Right ventricle myocardium superior (tissue), 1 donor: ENCODE results near the gene NIM1K. TPM values are rescaled to one million over a fixed set of nuclear protein-coding genes. Genes with fewer than 3 reads are reported as not detected.
A peak's percentile ranks its signal among the peaks of the same experiment; 100 is the strongest.
"Not testable (repeated sequence)": the region's sequence is repeated elsewhere in the genome, so short reads cannot be mapped to it uniquely, and the experiment has no call there.

ENCODE experiments used
- ATAC-seq: fragments of 200-7000 bp; cut with Tn5 transposase; one replicate; pipeline ENCODE4 v1.9.1; 2020; ENCODE audit warnings: mild to moderate bottlenecking; ENCODE audit not compliant: poor library complexity
- DNase-seq: peaks from one replicate; pipeline ENCODE4 v3.0.0-alpha.2; 2020
- intact Hi-C: fragments of 100-400 bp; cut with DNase I; formaldehyde crosslinking; loops from one replicate; pipeline ENCODE4 v1.11.2; 2022
- total RNA-seq: library from RNA; stranded (reverse); fragmentation: NEBNext Ultra II Directional; extraction: Animal tissue kit (Norgen Biotek cat#: 25700); gene quantifications from one replicate; pipeline ENCODE4 v1.2.1, GENCODE V29; 2021
- donor health status: DM: no; HTN: yes; CAD: no; lungs with severe emphysema.

NIM1K gene
- total RNA-seq, 1 donor from 2014 or later, result 0.22 TPM

GRCh38 chr5:43258116-43258515 is 66.1 kb downstream of the NIM1K start:
- DNase-seq (no peak), ATAC-seq (no peak)
- intact Hi-C loops, result no loop called here

- intact Hi-C loops, DNase-seq: not testable (repeated sequence)
These were observed 70.2 kb downstream of the NIM1K start for GRCh38 chr5:43262269-43262668.

GRCh38 chr5:43268188-43268820 is 76.3 kb downstream of the NIM1K start:
- ATAC-seq (no peak), DNase-seq (no peak)
- intact Hi-C loops, result no loop called here

More at GRCh38 chr5:43262269-43262668, 70.2 kb downstream of the NIM1K start:
- ATAC-seq, result not testable (repeated sequence)

GRCh38 chr5:43270645-43271044 is 78.6 kb downstream of the NIM1K start:
- intact Hi-C loops, result no loop called here
- ATAC-seq (no peak), DNase-seq (no peak)

- DNase-seq (no peak), ATAC-seq (no peak)
- intact Hi-C loops, result no loop called here
These were observed 81.5 kb downstream of the NIM1K start for GRCh38 chr5:43273552-43273951.

GRCh38 chr5:43274435-43275114 is 82.5 kb downstream of the NIM1K start:
- no peak for DNase-seq
- no peak for ATAC-seq
- intact Hi-C loops, result no loop called here

GRCh38 chr5:43275391-43275790 is 83.4 kb downstream of the NIM1K start:
- ATAC-seq, result peak; percentile 98
- intact Hi-C loops, result no loop called here
- peak; percentile 66 for DNase-seq

GRCh38 chr5:43279548-43280274 is 87.7 kb downstream of the NIM1K start:
- ATAC-seq, result no peak
- no peak for DNase-seq
- intact Hi-C loops, result no loop called here

GRCh38 chr5:43281840-43282658 is 90.0 kb downstream of the NIM1K start:
- intact Hi-C loops, result no loop called here
- DNase-seq (no peak), ATAC-seq (no peak)

GRCh38 chr5:43286623-43287022 is 94.6 kb downstream of the NIM1K start:
- DNase-seq (no peak), ATAC-seq (no peak)
- intact Hi-C loops, result no loop called here

- no peak for DNase-seq
- intact Hi-C loops, result no loop called here
- no peak for ATAC-seq
These were observed 95.5 kb downstream of the NIM1K start for GRCh38 chr5:43287493-43287892.

GRCh38 chr5:43288269-43288831 is 96.3 kb downstream of the NIM1K start:
- ATAC-seq (peak; percentile 71), DNase-seq (no peak)
- intact Hi-C loops, result no loop called here

GRCh38 chr5:43290726-43291125 is 98.7 kb downstream of the NIM1K start:
- intact Hi-C loops, result no loop called here
- DNase-seq (no peak), ATAC-seq (no peak)

- intact Hi-C loops, result no loop called here
- ATAC-seq (no peak), DNase-seq (no peak)
These were observed 102.2 kb downstream of the NIM1K start for GRCh38 chr5:43294226-43294625.

- intact Hi-C loops, result no loop called here
- DNase-seq (no peak), ATAC-seq (no peak)
These were observed 103.2 kb downstream of the NIM1K start for GRCh38 chr5:43295202-43295601.

GRCh38 chr5:43296835-43297234 is 104.8 kb downstream of the NIM1K start:
- no peak for DNase-seq
- intact Hi-C loops, result no loop called here

GRCh38 chr5:43298443-43298842 is 106.4 kb downstream of the NIM1K start:
- no peak for DNase-seq
- no peak for ATAC-seq

More at GRCh38 chr5:43296835-43297234, 104.8 kb downstream of the NIM1K start:
- ATAC-seq, result no peak

GRCh38 chr5:43300112-43300511 is 108.1 kb downstream of the NIM1K start:
- intact Hi-C loops, result no loop called here
- no peak for ATAC-seq

More at GRCh38 chr5:43298443-43298842, 106.4 kb downstream of the NIM1K start:
- intact Hi-C loops, result no loop called here

GRCh38 chr5:43301653-43302091 is 109.6 kb downstream of the NIM1K start:
- DNase-seq (no peak), ATAC-seq (no peak)
- intact Hi-C loops, result no loop called here

More at GRCh38 chr5:43300112-43300511, 108.1 kb downstream of the NIM1K start:
- no peak for DNase-seq
